Sigmoid colon (tissue), 7 donors: Measurements from ENCODE around the gene GATA2. TPM values are rescaled to one million over a fixed set of nuclear protein-coding genes. Genes with fewer than 3 reads are reported as not detected.

ENCODE experiments used
- DNase-seq: peaks from one replicate; pipeline ENCODE4 v3.0.0-alpha.2; 2019
- H3K27ac ChIP-seq, 4 donors: fragments of 200-600 bp; sonication (generic); one replicate each; pipeline ENCODE4 v1.5.1; 2016 to 2019; ENCODE audit warnings: mild to moderate bottlenecking in 1 of 4
- H3K27me3 ChIP-seq, 3 donors: fragments of 200-600 bp; sonication (generic); one replicate each; pipeline ENCODE4 v1.5.1; 2019; ENCODE audit warnings: mild to moderate bottlenecking in 1 of 3
- H3K36me3 ChIP-seq, 4 donors: fragments of 200-600 bp; sonication (generic); one replicate each; pipeline ENCODE4 v1.5.1; 2016 to 2019
- H3K4me1 ChIP-seq, 4 donors: fragments of 200-600 bp; sonication (generic); one replicate each; pipeline ENCODE4 v1.5.1; 2017 to 2019
- H3K4me3 ChIP-seq, 4 donors: fragments of 200-600 bp; sonication (generic); one replicate each; pipeline ENCODE4 v1.5.1; 2017 to 2019; ENCODE audit warnings: mild to moderate bottlenecking in 2 of 4, moderate library complexity in 1 of 4
- H3K9me3 ChIP-seq, 4 donors: fragments of 200-600 bp in 3 of 4; sonication (generic) in 3 of 4; one replicate each; pipeline versions ENCODE4 v1.5.1 to v1.6.1; 2013 to 2019
- CTCF ChIP-seq, 4 experiments: fragments of 450-650 bp in 3 of 4; fragments of 200-600 bp in 1 of 4; IDR thresholded peaks; one replicate each; pipeline ENCODE4 v1.5.1; 2016 to 2019; ENCODE audit warnings: antibody characterized with exemption in 4 of 4, mild to moderate bottlenecking in 3 of 4, moderate library complexity in 2 of 4
- EP300 ChIP-seq, 4 donors: sonication (generic); formaldehyde crosslinking; IDR thresholded peaks; one replicate each; pipeline ENCODE4 v1.6.1; 2017; ENCODE audit warnings: antibody characterized with exemption in 4 of 4
- POLR2A ChIP-seq, 2 donors: fragments of 450-650 bp; IDR thresholded peaks; one replicate each; pipeline ENCODE4 v1.6.1; 2016; ENCODE audit warnings: antibody characterized with exemption in 2 of 2, mild to moderate bottlenecking in 2 of 2, moderate library complexity in 2 of 2
- POLR2AphosphoS5 ChIP-seq, 4 donors: sonication (generic); formaldehyde crosslinking; IDR thresholded peaks; one replicate each; pipeline ENCODE4 v1.6.1; 2017; ENCODE audit warnings: antibody characterized with exemption in 4 of 4
- WGBS, 2 donors: extraction: QIAGEN DNeasy Blood & Tissue Kit; methylation state at CpG; one replicate each; pipeline ENCODE4 v1.1.7; 2013; 5-methylcytosine and 5-hydroxymethylcytosine counted together
- intact Hi-C: fragments of 100-400 bp; cut with DNase I; formaldehyde crosslinking; loops from one replicate; pipeline ENCODE4 v1.15.1; 2023
- polyA plus RNA-seq, 3 donors: library from polyadenylated mRNA; stranded (reverse); fragments of 200-250 nt; gene quantifications; one replicate each; pipeline ENCODE4 v1.2.3, GENCODE V29; 2013
- total RNA-seq, 4 donors: library from RNA; depleted of rRNA; stranded (reverse); fragments of >200 nt; gene quantifications; one replicate each; pipeline ENCODE4 v1.1.0, GENCODE V29; 2016
- donor health status: healthy with polysubstance abuse.
- donor health status: Bipolar disorder and iron deficiency.
- donor health status: healthy.

The GATA2 gene
- total and polyA plus RNA-seq, 7 donors, result 0.46 to 6.6 (median 3.5) TPM

- Histone ChIP-seq H3K36me3 (no peaks in the 10 kb centered on the region), H3K9me3 (peaks cover 0 to 10% (median under 1%) of the 10 kb centered on the region in 4 donors), H3K27ac (no peak overlapping the region), H3K4me3 (no peak overlapping the region), H3K4me1 (no peaks in the 10 kb centered on the region), H3K27me3 (peaks cover 0 to 39% (median 0%) of the 10 kb centered on the region in 3 donors)
- intact Hi-C loops, result no loop called here
- WGBS, 2 donors, result 73 to 81% methylated on average over 12 of the region's 12 CpGs
- TF ChIP-seq POLR2A (IDR thresholded peaks at IDR 0.05), result no peak
- no peak for TF ChIP-seq POLR2AphosphoS5 (IDR thresholded peaks at IDR 0.05)
- no peak for TF ChIP-seq CTCF (IDR thresholded peaks at IDR 0.05)
- TF ChIP-seq EP300 (IDR thresholded peaks at IDR 0.05), result no peak
- DNase-seq, result no peak
These were observed 25.8 kb upstream of the GATA2 start for GRCh38 chr3:128518587-128519490.

- TF ChIP-seq POLR2A (IDR thresholded peaks at IDR 0.05), result no peak
- TF ChIP-seq POLR2AphosphoS5 (IDR thresholded peaks at IDR 0.05), result no peak
- TF ChIP-seq EP300 (IDR thresholded peaks at IDR 0.05), result no peak
- no peak for TF ChIP-seq CTCF (IDR thresholded peaks at IDR 0.05)
- WGBS, 2 donors, result 71 to 82% methylated on average over 4 of the region's 4 CpGs
- Histone ChIP-seq H3K9me3 (peaks cover 0 to 13% (median 2%) of the 10 kb centered on the region in 4 donors), H3K4me1 (no peaks in the 10 kb centered on the region), H3K27ac (no peak overlapping the region), H3K36me3 (no peaks in the 10 kb centered on the region), H3K4me3 (no peak overlapping the region), H3K27me3 (peaks cover 0 to 31% (median 0%) of the 10 kb centered on the region in 3 donors)
- no peak for DNase-seq
- intact Hi-C loops, result no loop called here
These were observed 24.6 kb upstream of the GATA2 start for GRCh38 chr3:128517648-128518047.

GRCh38 chr3:128515967-128516366, 23.0 kb upstream of the GATA2 start:
- Histone ChIP-seq H3K4me1 (no peaks in the 10 kb centered on the region), H3K36me3 (no peaks in the 10 kb centered on the region), H3K27me3 (peaks cover 0 to 25% (median 0%) of the 10 kb centered on the region in 3 donors), H3K9me3 (peaks cover 0 to 13% (median 2%) of the 10 kb centered on the region in 4 donors), H3K27ac (no peak overlapping the region), H3K4me3 (no peak overlapping the region)
- 92 to 100% methylated on average over 1 of the region's 1 CpG for WGBS, 2 donors
- TF ChIP-seq POLR2AphosphoS5 (IDR thresholded peaks at IDR 0.05), result no peak
- TF ChIP-seq CTCF (IDR thresholded peaks at IDR 0.05), result no peak
- no peak for TF ChIP-seq EP300 (IDR thresholded peaks at IDR 0.05)
- TF ChIP-seq POLR2A (IDR thresholded peaks at IDR 0.05), result no peak
- DNase-seq, result no peak
- intact Hi-C loops, result no loop called here

- no peak overlapping the region for H3K27ac ChIP-seq
- intact Hi-C loops, result no loop called here
- peaks cover 0 to 13% (median 3%) of the 10 kb centered on the region in 3 donors for H3K27me3 ChIP-seq
- no peak for TF ChIP-seq POLR2A (IDR thresholded peaks at IDR 0.05)
- no peak for TF ChIP-seq CTCF (IDR thresholded peaks at IDR 0.05)
- TF ChIP-seq POLR2AphosphoS5 (IDR thresholded peaks at IDR 0.05), result no peak
- TF ChIP-seq EP300 (IDR thresholded peaks at IDR 0.05), result no peak
- H3K9me3 ChIP-seq, result peaks cover 0 to 3% (median 1%) of the 10 kb centered on the region in 4 donors
- H3K36me3 ChIP-seq, result no peaks in the 10 kb centered on the region
- DNase-seq, result peak; percentile 42
- H3K4me3 ChIP-seq, result no peak overlapping the region
- WGBS, 2 donors, result 89 to 90% methylated on average over 5 of the region's 5 CpGs
- no peaks in the 10 kb centered on the region for H3K4me1 ChIP-seq
These were observed 15.9 kb upstream of the GATA2 start for GRCh38 chr3:128508852-128509251.
